Fibroblast of lung (primary cell): ENCODE measurements around the gene UBA5. TPM values are rescaled to one million over a fixed set of nuclear protein-coding genes. Genes with fewer than 3 reads are reported as not detected.
A peak's percentile ranks its signal among the peaks of the same experiment; 100 is the strongest.

Experiments
- DNase-seq, 2 donors: peaks; one replicate each; pipeline versions ENCODE4 v3.0.0 to v3.0.0-alpha.2; 2010; ENCODE audit warnings: low read depth in 2 of 2
- H2AFZ ChIP-seq: 2 replicates; pipeline ENCODE4 v1.5.1; 2012; ENCODE audit warnings: low read length, control low read depth, inconsistent platforms
- H3K27ac ChIP-seq: 2 replicates; pipeline ENCODE4 v1.5.1; 2011; ENCODE audit warnings: low read length, control low read depth; ENCODE audit not compliant: insufficient read depth
- H3K27me3 ChIP-seq: 2 replicates; pipeline ENCODE4 v1.5.1; 2011; ENCODE audit warnings: mild to moderate bottlenecking, low read length; ENCODE audit not compliant: control insufficient read depth, insufficient read depth
- H3K36me3 ChIP-seq: 2 replicates; pipeline ENCODE4 v1.5.1; 2011; ENCODE audit warnings: low read length; ENCODE audit not compliant: control insufficient read depth, insufficient read depth
- H3K4me1 ChIP-seq: 2 replicates; pipeline ENCODE4 v1.5.1; 2011; ENCODE audit warnings: low read length; ENCODE audit not compliant: control insufficient read depth, insufficient read depth; ENCODE audit errors: extremely low read depth
- H3K4me2 ChIP-seq: 2 replicates; pipeline ENCODE4 v1.5.1; 2011; ENCODE audit warnings: low read length, control low read depth; ENCODE audit not compliant: insufficient read depth; ENCODE audit errors: extremely low read depth
- H3K4me3 ChIP-seq, 4 experiments: fragments of 200-600 bp in 1 of 4; sonication (generic) in 1 of 4; replicated peaks in 1 of 4; 2 replicates each; pipeline ENCODE4 v1.5.1; 2011 to 2016; ENCODE audit warnings: low read length in 4 of 4, low read depth in 3 of 4, mild to moderate bottlenecking in 3 of 4, control low read depth in 2 of 4, inconsistent platforms in 1 of 4, mixed read lengths in 1 of 4; ENCODE audit not compliant: insufficient read depth in 1 of 4; ENCODE audit errors: control extremely low read depth in 1 of 4
- H3K79me2 ChIP-seq: 2 replicates; pipeline ENCODE4 v1.5.1; 2012; ENCODE audit warnings: mild to moderate bottlenecking, low read length, inconsistent platforms; ENCODE audit not compliant: control insufficient read depth, insufficient read depth
- H3K9ac ChIP-seq: 2 replicates; pipeline ENCODE4 v1.5.1; 2011; ENCODE audit warnings: mild to moderate bottlenecking, low read length, control low read depth; ENCODE audit not compliant: insufficient read depth
- H3K9me3 ChIP-seq: 2 replicates; pipeline ENCODE4 v1.5.1; 2012; ENCODE audit warnings: low read depth, low read length; ENCODE audit not compliant: control insufficient read depth, insufficient read depth
- H4K20me1 ChIP-seq: 2 replicates; pipeline ENCODE4 v1.5.1; 2011; ENCODE audit warnings: low read length; ENCODE audit not compliant: control insufficient read depth, insufficient read depth; ENCODE audit errors: extremely low read depth
- CTCF ChIP-seq, 2 donors: IDR thresholded peaks in 1 of 2; conservative IDR thresholded peaks in 1 of 2; 1 replicate in 1 of 2; 2 replicates in 1 of 2; pipeline ENCODE4 v1.5.1; 2011 to 2012; ENCODE audit warnings: low read length in 2 of 2, control low read depth in 1 of 2, inconsistent platforms in 1 of 2, low read depth in 1 of 2, mild to moderate bottlenecking in 1 of 2
- EZH2 ChIP-seq: IDR thresholded peaks from 2 replicates; pipeline ENCODE4 v1.5.1; 2012; ENCODE audit warnings: low read length, control low read depth, mild to moderate bottlenecking; ENCODE audit errors: missing control alignments
- polyA plus RNA-seq, 2 donors: library from polyadenylated mRNA; depleted of rRNA in 1 of 2; stranded (reverse) in 1 of 2; unstranded in 1 of 2; fragments of >200 nt; gene quantifications; 2 replicates each; pipeline ENCODE4 v1.2.1, GENCODE V29; 2011 to 2012; ENCODE audit warnings: missing spikeins in 1 of 2
- total RNA-seq: library from RNA; depleted of rRNA; stranded (reverse); fragments of >200 nt; gene quantifications from 2 replicates; pipeline ENCODE4 v1.2.1, GENCODE V29; 2014

Gene UBA5
- total and polyA plus RNA-seq, 2 donors (not counting 1 experiment from before 2014, with no cell fraction given): 43.6 to 47.5 TPM

GRCh38 chr3:132626955-132627354 lies 33.2 kb upstream of the UBA5 start:
- Histone ChIP-seq H3K4me2 (no peak overlapping the region), H4K20me1 (no peaks in the 10 kb centered on the region), H3K36me3 (peaks cover 3% of the 10 kb centered on the region), H2AFZ (no peak overlapping the region), H3K27ac (no peak overlapping the region), H3K4me3 (no peak overlapping the region), H3K4me1 (peaks cover 4% of the 10 kb centered on the region), H3K9me3 (no peaks in the 10 kb centered on the region), H3K9ac (no peak overlapping the region), H3K27me3 (no peaks in the 10 kb centered on the region), H3K79me2 (no peaks in the 10 kb centered on the region)
- no peak for DNase-seq
- TF ChIP-seq CTCF (conservative IDR thresholded peaks at IDR 0.05 in 1 of 2, IDR thresholded peaks at IDR 0.05 in 1 of 2; ENCODE audit: low read depth in 1 of 2, low read length in 2 of 2) (no peak), EZH2 (no peak)

DNA sequence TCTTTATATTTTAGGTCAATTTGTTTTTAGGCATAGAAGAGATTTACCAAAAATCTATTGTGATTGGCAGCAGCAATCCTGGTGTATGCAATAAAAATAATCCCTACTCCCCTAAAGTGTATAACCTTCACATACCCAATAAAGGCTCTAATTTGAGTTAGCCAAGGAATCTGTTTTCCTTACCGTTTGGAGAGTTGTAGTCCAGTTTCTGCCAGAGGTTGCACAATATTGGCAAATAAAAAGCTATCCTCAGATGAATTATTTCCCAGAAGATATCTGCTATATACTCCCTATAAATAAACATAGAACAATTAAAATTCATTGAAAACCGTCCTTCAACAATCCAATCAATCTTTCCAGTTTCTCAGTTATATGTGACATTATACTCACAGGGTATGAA lies 32.0 kb upstream of the UBA5 start:
- Histone ChIP-seq H3K9me3 (no peaks in the 10 kb centered on the region), H3K4me2 (no peak overlapping the region), H4K20me1 (no peaks in the 10 kb centered on the region), H2AFZ (no peak overlapping the region), H3K4me1 (peaks cover 4% of the 10 kb centered on the region), H3K27me3 (no peaks in the 10 kb centered on the region), H3K9ac (no peak overlapping the region), H3K4me3 (no peak overlapping the region), H3K79me2 (no peaks in the 10 kb centered on the region), H3K36me3 (peaks cover 3% of the 10 kb centered on the region), H3K27ac (no peak overlapping the region)
- peak in 1 of 2 donors; percentile 19 for DNase-seq
- TF ChIP-seq EZH2: no peak
- TF ChIP-seq CTCF (conservative IDR thresholded peaks at IDR 0.05 in 1 of 2, IDR thresholded peaks at IDR 0.05 in 1 of 2; ENCODE audit: low read depth in 1 of 2, low read length in 2 of 2): no peak

DNA sequence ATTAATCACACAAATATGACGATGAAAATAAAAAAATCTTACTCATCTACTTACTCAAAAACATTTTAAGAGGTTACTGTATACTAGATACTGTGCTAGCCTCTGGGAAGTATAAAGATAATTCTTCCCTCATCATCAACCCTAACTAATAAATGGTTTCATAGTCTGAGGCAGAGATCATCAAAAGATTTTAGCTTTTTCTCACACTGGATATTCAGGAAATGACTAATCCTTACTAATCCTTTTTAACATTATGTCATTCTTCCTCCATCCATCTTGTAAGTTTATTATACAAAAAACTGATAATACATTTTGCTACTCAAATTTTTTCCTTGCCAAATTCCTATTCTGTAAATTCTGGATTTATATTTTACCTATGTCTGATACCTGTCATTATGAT lies 30.2 kb upstream of the UBA5 start:
- TF ChIP-seq CTCF (conservative IDR thresholded peaks at IDR 0.05 in 1 of 2, IDR thresholded peaks at IDR 0.05 in 1 of 2; ENCODE audit: low read depth in 1 of 2, low read length in 2 of 2): no peak
- no peak for TF ChIP-seq EZH2
- H3K4me2 ChIP-seq: no peak overlapping the region
- peak; percentile 51 to 81 for DNase-seq
- H3K9ac ChIP-seq: no peak overlapping the region
- H3K27me3 ChIP-seq: no peaks in the 10 kb centered on the region
- H3K4me3 ChIP-seq: no peak overlapping the region
- H3K27ac ChIP-seq: peak overlapping the region; percentile 44
- no peaks in the 10 kb centered on the region for H3K9me3 ChIP-seq
- H3K79me2 ChIP-seq: no peaks in the 10 kb centered on the region
- H2AFZ ChIP-seq: no peak overlapping the region
- peaks cover 4% of the 10 kb centered on the region for H3K4me1 ChIP-seq
- no peaks in the 10 kb centered on the region for H4K20me1 ChIP-seq
- peaks cover 3% of the 10 kb centered on the region for H3K36me3 ChIP-seq
